Endodermal cell (in vitro differentiated cells): ENCODE results near the gene C4BPA. TPM values are rescaled to one million over a fixed set of nuclear protein-coding genes. Genes with fewer than 3 reads are reported as not detected.

Source experiments
- DNase-seq: peaks from one replicate; pipeline ENCODE4 v3.0.0-alpha.2; 2017
- H3K27ac ChIP-seq: 2 replicates; pipeline ENCODE4 v1.5.1; 2013; ENCODE audit warnings: mild to moderate bottlenecking, low read depth, low read length, moderate library complexity
- H3K27me3 ChIP-seq: 2 replicates; pipeline ENCODE4 v1.6.1; 2013; ENCODE audit warnings: mild to moderate bottlenecking, low read length, moderate library complexity; ENCODE audit not compliant: insufficient read depth, control insufficient read depth, poor library complexity, severe bottlenecking
- H3K36me3 ChIP-seq: 2 replicates; pipeline ENCODE4 v1.7.0; 2013; ENCODE audit warnings: mild to moderate bottlenecking, low read length, moderate library complexity; ENCODE audit not compliant: control insufficient read depth, insufficient read depth
- H3K4me1 ChIP-seq: one replicate; pipeline ENCODE4 v1.7.0; 2013; ENCODE audit warnings: low read length; ENCODE audit not compliant: control insufficient read depth, insufficient read depth
- H3K4me3 ChIP-seq: 2 replicates; pipeline ENCODE4 v1.5.1; 2013; ENCODE audit warnings: mild to moderate bottlenecking, low read length, moderate library complexity
- H3K9ac ChIP-seq: 2 replicates; pipeline ENCODE4 v1.6.1; 2013; ENCODE audit warnings: mild to moderate bottlenecking, low read length, moderate library complexity; ENCODE audit not compliant: poor library complexity, severe bottlenecking; ENCODE audit errors: extremely low read depth
- H3K9me3 ChIP-seq: 2 replicates; pipeline ENCODE4 v1.6.1; 2013; ENCODE audit warnings: mild to moderate bottlenecking, low read length, moderate library complexity; ENCODE audit not compliant: control insufficient read depth
- H3K27ac Mint-ChIP-seq: 2 replicates; pipeline ENCODE4 v1.8.0; 2020; ENCODE audit warnings: mixed read lengths
- H3K27me3 Mint-ChIP-seq: 2 replicates; pipeline ENCODE4 v1.8.0; 2021; ENCODE audit warnings: mild to moderate bottlenecking, mixed read lengths; ENCODE audit not compliant: insufficient read depth
- H3K36me3 Mint-ChIP-seq: 2 replicates; pipeline ENCODE4 v1.8.0; 2020; ENCODE audit warnings: low read depth, mixed read lengths
- H3K4me1 Mint-ChIP-seq: 2 replicates; pipeline ENCODE4 v1.8.0; 2020; ENCODE audit warnings: mixed read lengths
- H3K4me3 Mint-ChIP-seq: 2 replicates; pipeline ENCODE4 v1.8.0; 2020; ENCODE audit warnings: mild to moderate bottlenecking, moderate library complexity, mixed read lengths
- H3K9me3 Mint-ChIP-seq: 2 replicates; pipeline ENCODE4 v1.8.0; 2020; ENCODE audit warnings: mild to moderate bottlenecking, mixed read lengths
- WGBS, 2 experiments: methylation state at CpG; one replicate each; pipeline versions ENCODE4 v1.1.5 to v1.1.7; 2013; ENCODE audit warnings: missing lambda C conversion rate in 2 of 2, mixed read lengths in 1 of 2; ENCODE audit not compliant: insufficient coverage in 1 of 2, insufficient read length in 1 of 2; 5-methylcytosine and 5-hydroxymethylcytosine counted together
- total RNA-seq, 2 donors: library from RNA; stranded (reverse); fragmentation: NEBNext Ultra II Directional in 1 of 2; extraction: Animal tissue kit (Norgen Biotek cat#: 25700) in 1 of 2; gene quantifications; 2 replicates in 1 of 2; 3 replicates in 1 of 2; pipeline ENCODE4 v1.2.1, GENCODE V29; 2021
- TF ChIP-seq, protein P1 (sequence below): fragments of 200-600 bp; sonication (generic); conservative IDR thresholded peaks from 2 replicates; pipeline ENCODE4 v1.5.0; 2021; ENCODE audit warnings: antibody characterized with exemption, mild to moderate bottlenecking

The C4BPA gene
- total RNA-seq, 2 donors from 2014 or later, result not detected

DNA sequence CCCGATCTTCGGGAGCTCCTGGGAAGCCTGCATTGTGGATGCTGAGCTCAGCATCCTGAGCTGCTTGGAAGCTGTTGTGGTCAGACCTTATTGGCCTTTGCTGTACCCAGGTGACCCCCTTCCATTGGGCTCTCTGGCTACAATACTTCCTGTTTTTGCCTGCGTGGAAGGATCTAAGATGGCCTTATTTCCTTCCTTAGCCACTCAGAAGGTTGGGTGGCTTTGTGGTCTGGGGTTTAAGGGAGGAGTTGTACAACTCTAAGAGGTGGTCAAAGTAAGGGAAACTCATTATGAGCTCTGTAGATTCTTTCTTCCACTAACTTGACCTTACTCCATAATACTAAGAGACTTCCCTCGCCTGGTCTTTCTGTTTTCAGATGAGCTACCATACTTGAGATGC is 33.2 kb upstream of the C4BPA start:
- 88 to 100% methylated on average over 2 to 4 of the region's 4 CpGs for WGBS, 2 experiments
- Histone ChIP-seq H3K27me3 (no peaks in the 10 kb centered on the region), H3K4me1 (peaks cover 8% of the 10 kb centered on the region), H3K4me3 (no peak overlapping the region), H3K9ac (no peak overlapping the region), H3K9me3 (no peaks in the 10 kb centered on the region), H3K36me3 (peaks cover 4% of the 10 kb centered on the region), H3K27ac (no peak overlapping the region)
- peaks cover 20% of the 10 kb centered on the region for H3K36me3 Mint-ChIP-seq
- H3K4me1 Mint-ChIP-seq, result peaks cover 1% of the 10 kb centered on the region
- TF ChIP-seq, protein P1, sequence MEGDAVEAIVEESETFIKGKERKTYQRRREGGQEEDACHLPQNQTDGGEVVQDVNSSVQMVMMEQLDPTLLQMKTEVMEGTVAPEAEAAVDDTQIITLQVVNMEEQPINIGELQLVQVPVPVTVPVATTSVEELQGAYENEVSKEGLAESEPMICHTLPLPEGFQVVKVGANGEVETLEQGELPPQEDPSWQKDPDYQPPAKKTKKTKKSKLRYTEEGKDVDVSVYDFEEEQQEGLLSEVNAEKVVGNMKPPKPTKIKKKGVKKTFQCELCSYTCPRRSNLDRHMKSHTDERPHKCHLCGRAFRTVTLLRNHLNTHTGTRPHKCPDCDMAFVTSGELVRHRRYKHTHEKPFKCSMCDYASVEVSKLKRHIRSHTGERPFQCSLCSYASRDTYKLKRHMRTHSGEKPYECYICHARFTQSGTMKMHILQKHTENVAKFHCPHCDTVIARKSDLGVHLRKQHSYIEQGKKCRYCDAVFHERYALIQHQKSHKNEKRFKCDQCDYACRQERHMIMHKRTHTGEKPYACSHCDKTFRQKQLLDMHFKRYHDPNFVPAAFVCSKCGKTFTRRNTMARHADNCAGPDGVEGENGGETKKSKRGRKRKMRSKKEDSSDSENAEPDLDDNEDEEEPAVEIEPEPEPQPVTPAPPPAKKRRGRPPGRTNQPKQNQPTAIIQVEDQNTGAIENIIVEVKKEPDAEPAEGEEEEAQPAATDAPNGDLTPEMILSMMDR, result no peak
- no peaks in the 10 kb centered on the region for H3K9me3 Mint-ChIP-seq
- H3K27me3 Mint-ChIP-seq, result no peaks in the 10 kb centered on the region
- H3K27ac Mint-ChIP-seq, result no peak overlapping the region
- no peak overlapping the region for H3K4me3 Mint-ChIP-seq
- no peak for DNase-seq

DNA sequence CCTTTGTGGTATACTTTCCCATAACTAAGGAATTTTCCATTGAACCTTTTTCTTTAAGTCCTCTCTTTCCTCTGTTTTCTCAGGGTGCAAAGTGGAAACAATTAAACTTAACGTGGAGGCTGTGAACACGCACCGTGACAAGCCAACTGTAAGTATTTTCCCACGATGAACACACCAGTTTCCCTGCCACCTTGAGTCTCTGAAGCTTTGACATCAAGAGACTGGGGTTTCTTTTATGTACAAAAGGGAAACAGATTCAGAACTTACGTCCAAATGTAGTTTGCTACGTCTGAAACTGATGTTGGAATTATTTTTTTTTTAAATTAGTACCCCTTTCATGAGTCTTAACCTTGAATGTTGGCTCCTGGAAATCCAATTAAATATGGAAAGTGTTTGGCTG is 32.6 kb upstream of the C4BPA start:
- H3K4me3 ChIP-seq, result no peak overlapping the region
- 92 to 98% methylated on average over 6 of the region's 6 CpGs for WGBS, 2 experiments
- H3K27me3 ChIP-seq, result no peaks in the 10 kb centered on the region
- no peaks in the 10 kb centered on the region for H3K9me3 ChIP-seq
- H3K27ac ChIP-seq, result no peak overlapping the region
- Mint-ChIP-seq H3K27ac (no peak overlapping the region), H3K36me3 (peaks cover 20% of the 10 kb centered on the region), H3K4me3 (no peak overlapping the region), H3K9me3 (no peaks in the 10 kb centered on the region), H3K27me3 (no peaks in the 10 kb centered on the region), H3K4me1 (peaks cover 4% of the 10 kb centered on the region)
- H3K4me1 ChIP-seq, result peaks cover 8% of the 10 kb centered on the region
- TF ChIP-seq, protein P1, result no peak
- no peak overlapping the region for H3K9ac ChIP-seq
- no peak for DNase-seq
- peaks cover 4% of the 10 kb centered on the region for H3K36me3 ChIP-seq

DNA sequence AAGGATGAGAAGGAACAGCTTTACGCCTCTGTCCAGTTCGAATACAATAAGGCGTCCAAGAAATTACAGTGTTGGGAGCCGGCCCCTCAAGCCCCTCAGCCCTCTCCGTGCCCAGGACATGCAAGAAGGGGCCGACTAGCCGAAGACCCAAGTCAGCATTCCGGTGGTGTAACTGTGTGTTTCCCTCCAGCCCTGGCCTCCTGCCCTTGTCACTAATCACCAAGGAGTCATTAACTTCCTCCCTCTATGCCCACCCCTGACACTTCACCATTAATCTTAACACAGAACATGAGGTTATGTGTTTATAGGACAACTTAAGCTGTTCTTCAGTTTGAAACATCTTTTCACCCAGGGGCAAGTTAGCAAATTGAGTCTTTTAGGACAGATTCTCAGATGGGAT is 31.8 kb upstream of the C4BPA start:
- TF ChIP-seq, protein P1, result no peak
- 95 to 97% methylated on average over 8 of the region's 8 CpGs for WGBS, 2 experiments
- Mint-ChIP-seq H3K4me3 (no peak overlapping the region), H3K36me3 (peaks cover 20% of the 10 kb centered on the region), H3K27ac (no peak overlapping the region), H3K4me1 (peaks cover 4% of the 10 kb centered on the region), H3K27me3 (no peaks in the 10 kb centered on the region), H3K9me3 (no peaks in the 10 kb centered on the region)
- peak; percentile 29 for DNase-seq
- Histone ChIP-seq H3K4me3 (no peak overlapping the region), H3K27ac (no peak overlapping the region), H3K9ac (no peak overlapping the region), H3K27me3 (no peaks in the 10 kb centered on the region), H3K36me3 (peaks cover 4% of the 10 kb centered on the region), H3K4me1 (peaks cover 8% of the 10 kb centered on the region), H3K9me3 (no peaks in the 10 kb centered on the region)
